CD4-positive, CD25-positive, alpha-beta regulatory T cell (primary cell): ENCODE results near the gene GFOD1. TPM values are rescaled to one million over a fixed set of nuclear protein-coding genes. Genes with fewer than 3 reads are reported as not detected.

Experiments
- ATAC-seq, 2 donors: fragments of 150-1000 bp; cut with Tn5 transposase; one replicate each; pipeline ENCODE4 v1.10.0; 2021; ENCODE audit warnings: low read depth in 2 of 2, moderate number of reproducible peaks in 2 of 2, moderate library complexity in 1 of 2
- DNase-seq, 3 donors: peaks; one replicate each; pipeline versions ENCODE4 v3.0.0 to v3.0.0-alpha.2; 2012 to 2022; ENCODE audit warnings: mixed read lengths in 1 of 3
- H3K27ac ChIP-seq: one replicate; pipeline ENCODE4 v1.7.0; 2013; ENCODE audit warnings: mild to moderate bottlenecking, low read length; ENCODE audit not compliant: insufficient read depth, poor library complexity, severe bottlenecking
- H3K27me3 ChIP-seq: one replicate; pipeline ENCODE4 v1.7.0; 2013; ENCODE audit warnings: low read length; ENCODE audit not compliant: control insufficient read depth, insufficient read depth
- H3K36me3 ChIP-seq: one replicate; pipeline ENCODE4 v1.7.0; 2013; ENCODE audit warnings: mild to moderate bottlenecking, low read length, moderate library complexity; ENCODE audit not compliant: control insufficient read depth, insufficient read depth
- H3K4me1 ChIP-seq: 2 replicates; pipeline ENCODE4 v1.7.0; 2013; ENCODE audit warnings: mild to moderate bottlenecking, low read length; ENCODE audit not compliant: insufficient read depth, control insufficient read depth, poor library complexity, severe bottlenecking
- H3K4me3 ChIP-seq: one replicate; pipeline ENCODE4 v1.7.0; 2013; ENCODE audit warnings: low read depth, mild to moderate bottlenecking, low read length, moderate library complexity
- H3K9me3 ChIP-seq, 2 experiments: 1 replicate in 1 of 2; 2 replicates in 1 of 2; pipeline ENCODE4 v1.7.0; 2013; ENCODE audit warnings: low read length in 2 of 2, mild to moderate bottlenecking in 1 of 2, moderate library complexity in 1 of 2; ENCODE audit not compliant: control insufficient read depth in 2 of 2
- H3K27ac Mint-ChIP-seq, 3 donors: one replicate each; pipeline ENCODE4 v1.8.0; 2020 to 2022; ENCODE audit warnings: mild to moderate bottlenecking in 3 of 3, mixed read lengths in 3 of 3, moderate library complexity in 2 of 3
- H3K27me3 Mint-ChIP-seq: one replicate; pipeline ENCODE4 v1.8.0; 2022; ENCODE audit warnings: mild to moderate bottlenecking, mixed read lengths
- H3K36me3 Mint-ChIP-seq: one replicate; pipeline ENCODE4 v1.8.0; 2020; ENCODE audit warnings: mixed read lengths
- H3K4me1 Mint-ChIP-seq, 4 donors: one replicate each; pipeline ENCODE4 v1.8.0; 2020 to 2022; ENCODE audit warnings: mixed read lengths in 4 of 4, mild to moderate bottlenecking in 1 of 4
- H3K4me3 Mint-ChIP-seq, 4 donors: one replicate each; pipeline ENCODE4 v1.8.0; 2020 to 2022; ENCODE audit warnings: mild to moderate bottlenecking in 4 of 4, mixed read lengths in 4 of 4, moderate library complexity in 3 of 4
- H3K9me3 Mint-ChIP-seq, 7 donors: one replicate each; pipeline ENCODE4 v1.8.0; 2020 to 2022; ENCODE audit warnings: mixed read lengths in 7 of 7, mild to moderate bottlenecking in 3 of 7, moderate library complexity in 2 of 7
- polyA plus RNA-seq, 4 donors: library from polyadenylated mRNA; unstranded; fragments of 300-500 nt; fragmentation: Illumina TruSeq; gene quantifications; one replicate each; pipeline ENCODE4 v1.2.3, GENCODE V29; 2021
- total RNA-seq: library from RNA; stranded (reverse); gene quantifications from one replicate; pipeline ENCODE4 v1.2.3, GENCODE V29; 2022

The GFOD1 gene
- total and polyA plus RNA-seq, 5 donors from 2014 or later: 0.06 to 1.8 (median 0.17) TPM

GRCh38 chr6:13314806-13315205 is 172.6 kb downstream of the GFOD1 start:
- H3K36me3 ChIP-seq: peaks cover 60% of the 10 kb centered on the region
- no peaks in the 10 kb centered on the region for H3K27me3 Mint-ChIP-seq

GRCh38 chr6:13311155-13311554 is 176.2 kb downstream of the GFOD1 start:
- H3K4me3 Mint-ChIP-seq: no peak overlapping the region
- Histone ChIP-seq H3K4me1 (no peaks in the 10 kb centered on the region), H3K9me3 (no peaks in the 10 kb centered on the region), H3K27me3 (no peaks in the 10 kb centered on the region), H3K36me3 (peaks cover 46% of the 10 kb centered on the region), H3K27ac (no peak overlapping the region), H3K4me3 (no peak overlapping the region)
- no peak for ATAC-seq
- H3K9me3 Mint-ChIP-seq: no peaks in the 10 kb centered on the region
- peaks cover 0 to 4% (median 1%) of the 10 kb centered on the region in 4 donors for H3K4me1 Mint-ChIP-seq
- H3K27ac Mint-ChIP-seq: no peak overlapping the region
- no peak for DNase-seq
- no peaks in the 10 kb centered on the region for H3K27me3 Mint-ChIP-seq
- H3K36me3 Mint-ChIP-seq: peaks cover 61% of the 10 kb centered on the region

More at GRCh38 chr6:13314806-13315205, 172.6 kb downstream of the GFOD1 start:
- H3K36me3 Mint-ChIP-seq: peaks cover 56% of the 10 kb centered on the region
- Histone ChIP-seq H3K27me3 (no peaks in the 10 kb centered on the region), H3K27ac (no peak overlapping the region), H3K4me1 (no peaks in the 10 kb centered on the region), H3K9me3 (no peaks in the 10 kb centered on the region), H3K4me3 (no peak overlapping the region)
- no peak overlapping the region for H3K27ac Mint-ChIP-seq
- H3K4me3 Mint-ChIP-seq: no peak overlapping the region
- H3K4me1 Mint-ChIP-seq: peaks cover 0 to 4% (median 0%) of the 10 kb centered on the region in 4 donors
- DNase-seq (no peak), ATAC-seq (no peak)
- no peaks in the 10 kb centered on the region for H3K9me3 Mint-ChIP-seq

- no peak overlapping the region for H3K4me3 ChIP-seq
- H3K4me3 Mint-ChIP-seq: no peak overlapping the region
- no peaks in the 10 kb centered on the region for H3K9me3 Mint-ChIP-seq
- no peaks in the 10 kb centered on the region for H3K27me3 ChIP-seq
- DNase-seq: no peak
- peak overlapping the region in 1 of 3 donors; percentile 20 for H3K27ac Mint-ChIP-seq
- no peaks in the 10 kb centered on the region for H3K9me3 ChIP-seq
- peaks cover 45% of the 10 kb centered on the region for H3K36me3 ChIP-seq
- H3K4me1 Mint-ChIP-seq: peaks cover under 1 to 14% (median 11%) of the 10 kb centered on the region in 4 donors
- peaks cover 5% of the 10 kb centered on the region for H3K4me1 ChIP-seq
- ATAC-seq: no peak
- H3K36me3 Mint-ChIP-seq: peaks cover 51% of the 10 kb centered on the region
- H3K27ac ChIP-seq: no peak overlapping the region
- H3K27me3 Mint-ChIP-seq: no peaks in the 10 kb centered on the region
These were observed 179.1 kb downstream of the GFOD1 start for GRCh38 chr6:13308332-13308731.

Other genes with a start within 250 kb of the GFOD1 start
- gene TBC1D7, start 159.1 kb downstream of the GFOD1 start, total RNA-seq: 16.2 TPM
- 10 to 100 TPM; 18.7 to 31.3 (median 22.5) TPM for gene TBC1D7, start 159.1 kb downstream of the GFOD1 start, polyA plus RNA-seq
- 8.2 TPM for gene SIRT5, start 87.0 kb upstream of the GFOD1 start, total RNA-seq
- 10 to 100 TPM in 3 of 4 donors, 1 to 10 TPM in 1; 9.7 to 12.5 (median 11.2) TPM for gene SIRT5, start 87.0 kb upstream of the GFOD1 start, polyA plus RNA-seq
- 50.2 TPM for gene NOL7, start 127.7 kb upstream of the GFOD1 start, total RNA-seq
- gene NOL7, start 127.7 kb upstream of the GFOD1 start, polyA plus RNA-seq: 100 to 1,000 TPM; 127 to 145 (median 130) TPM
- gene RANBP9, start 224.2 kb upstream of the GFOD1 start, total RNA-seq: 85.5 TPM
- gene RANBP9, start 224.2 kb upstream of the GFOD1 start, polyA plus RNA-seq: 10 to 100 TPM in 2 of 4 donors, 1 to 10 TPM in 2; 5.6 to 11.1 (median 8.8) TPM